ENCODE measurements around the gene ORC2. TPM values are rescaled to one million over a fixed set of nuclear protein-coding genes. Genes with fewer than 3 reads are reported as not detected.
A peak's percentile ranks its signal among the peaks of the same experiment; 100 is the strongest.

ORC2 gene
- total and polyA plus RNA-seq, 2 experiments from 2014 or later: 8.8 to 14.9 TPM

DNA sequence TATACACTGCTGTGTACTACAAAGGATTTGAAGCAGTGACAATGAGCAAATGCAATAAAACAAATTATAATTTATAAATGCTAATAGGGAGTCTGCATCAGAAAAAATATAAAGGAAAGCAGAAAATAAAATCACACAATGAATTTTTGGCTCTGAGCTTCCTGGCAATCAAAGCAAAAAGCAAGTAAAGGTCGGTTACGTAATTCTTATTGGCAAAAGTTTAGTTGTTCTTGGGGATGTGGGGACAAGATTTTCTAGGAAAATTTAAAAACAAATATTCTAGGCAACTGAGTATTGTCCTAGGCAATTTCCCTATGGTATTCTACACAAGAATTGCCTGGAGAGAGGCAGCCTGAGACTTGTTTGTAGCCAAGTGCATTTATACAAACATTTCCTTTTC lies 1.8 kb downstream of the ORC2 start:
- Histone ChIP-seq H3K27me3 (no peaks in the 10 kb centered on the region), H3K27ac (peak overlapping the region; percentile 84), H3K36me3 (peaks cover 9% of the 10 kb centered on the region), H3K4me3 (no peak overlapping the region), H3K4me1 (ENCODE audit: low read depth) (peaks cover 11% of the 10 kb centered on the region), H3K9me3 (ENCODE audit: low read depth) (no peaks in the 10 kb centered on the region)
- TF ChIP-seq, protein P1, sequence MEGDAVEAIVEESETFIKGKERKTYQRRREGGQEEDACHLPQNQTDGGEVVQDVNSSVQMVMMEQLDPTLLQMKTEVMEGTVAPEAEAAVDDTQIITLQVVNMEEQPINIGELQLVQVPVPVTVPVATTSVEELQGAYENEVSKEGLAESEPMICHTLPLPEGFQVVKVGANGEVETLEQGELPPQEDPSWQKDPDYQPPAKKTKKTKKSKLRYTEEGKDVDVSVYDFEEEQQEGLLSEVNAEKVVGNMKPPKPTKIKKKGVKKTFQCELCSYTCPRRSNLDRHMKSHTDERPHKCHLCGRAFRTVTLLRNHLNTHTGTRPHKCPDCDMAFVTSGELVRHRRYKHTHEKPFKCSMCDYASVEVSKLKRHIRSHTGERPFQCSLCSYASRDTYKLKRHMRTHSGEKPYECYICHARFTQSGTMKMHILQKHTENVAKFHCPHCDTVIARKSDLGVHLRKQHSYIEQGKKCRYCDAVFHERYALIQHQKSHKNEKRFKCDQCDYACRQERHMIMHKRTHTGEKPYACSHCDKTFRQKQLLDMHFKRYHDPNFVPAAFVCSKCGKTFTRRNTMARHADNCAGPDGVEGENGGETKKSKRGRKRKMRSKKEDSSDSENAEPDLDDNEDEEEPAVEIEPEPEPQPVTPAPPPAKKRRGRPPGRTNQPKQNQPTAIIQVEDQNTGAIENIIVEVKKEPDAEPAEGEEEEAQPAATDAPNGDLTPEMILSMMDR (IDR thresholded peaks at IDR 0.05; ENCODE audit: low read depth, low read length): no peak
- peak in 1 of 2 donors; percentile 21 for DNase-seq (ENCODE audit: low read depth in 1 of 2, low spot score in 1 of 2)

DNA sequence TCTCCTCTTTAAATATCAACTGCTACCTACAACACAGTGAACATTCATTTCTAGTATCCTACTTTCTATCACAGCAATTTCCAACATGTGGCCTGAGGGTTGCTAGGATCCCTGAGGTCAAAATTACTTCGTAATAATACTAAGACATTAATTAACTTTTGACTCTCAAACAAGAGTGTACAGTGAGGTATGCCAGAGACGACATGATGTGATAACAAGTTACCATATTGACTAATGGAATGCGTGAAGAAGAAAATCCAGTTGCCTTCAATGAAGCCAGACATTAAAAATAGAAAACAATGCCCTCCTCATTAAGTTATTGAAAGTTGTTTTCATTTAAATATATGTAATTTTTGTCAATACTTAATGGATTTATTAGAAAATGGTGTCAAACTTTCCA lies 13.1 kb downstream of the ORC2 start:
- H3K27me3 ChIP-seq: no peaks in the 10 kb centered on the region
- H3K9me3 ChIP-seq (ENCODE audit: low read depth): no peaks in the 10 kb centered on the region
- no peak overlapping the region for H3K4me3 ChIP-seq
- peak overlapping the region; percentile 21 for H3K27ac ChIP-seq
- peaks cover 5% of the 10 kb centered on the region for H3K4me1 ChIP-seq (ENCODE audit: low read depth)
- TF ChIP-seq, protein P1 (IDR thresholded peaks at IDR 0.05; ENCODE audit: low read depth, low read length): no peak
- DNase-seq (ENCODE audit: low read depth in 1 of 2, low spot score in 1 of 2): no peak
- H3K36me3 ChIP-seq: peaks cover 51% of the 10 kb centered on the region

DNA sequence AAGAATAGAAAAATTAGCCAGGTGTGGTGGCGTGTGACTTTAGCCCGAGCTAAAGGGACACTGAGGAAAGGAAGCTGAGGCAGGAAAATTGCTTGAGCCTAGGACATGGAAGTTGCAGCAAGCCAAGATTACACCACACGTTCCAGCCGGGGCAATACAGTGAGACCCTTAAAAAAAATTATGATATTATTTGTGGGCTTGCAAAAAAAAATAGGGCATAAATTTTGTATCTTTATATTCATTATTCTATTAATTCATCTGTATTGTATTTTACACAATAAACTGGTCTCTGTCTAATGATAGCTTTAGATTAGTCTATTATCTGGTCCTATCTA lies 18.1 kb downstream of the ORC2 start:
- TF ChIP-seq, protein P1 (IDR thresholded peaks at IDR 0.05; ENCODE audit: low read depth, low read length): no peak
- H3K9me3 ChIP-seq (ENCODE audit: low read depth): no peaks in the 10 kb centered on the region
- no peak overlapping the region for H3K27ac ChIP-seq
- no peak overlapping the region for H3K4me3 ChIP-seq
- no peaks in the 10 kb centered on the region for H3K4me1 ChIP-seq (ENCODE audit: low read depth)
- DNase-seq (ENCODE audit: low read depth in 1 of 2, low spot score in 1 of 2): no peak
- no peaks in the 10 kb centered on the region for H3K27me3 ChIP-seq
- H3K36me3 ChIP-seq: peaks cover 45% of the 10 kb centered on the region

DNA sequence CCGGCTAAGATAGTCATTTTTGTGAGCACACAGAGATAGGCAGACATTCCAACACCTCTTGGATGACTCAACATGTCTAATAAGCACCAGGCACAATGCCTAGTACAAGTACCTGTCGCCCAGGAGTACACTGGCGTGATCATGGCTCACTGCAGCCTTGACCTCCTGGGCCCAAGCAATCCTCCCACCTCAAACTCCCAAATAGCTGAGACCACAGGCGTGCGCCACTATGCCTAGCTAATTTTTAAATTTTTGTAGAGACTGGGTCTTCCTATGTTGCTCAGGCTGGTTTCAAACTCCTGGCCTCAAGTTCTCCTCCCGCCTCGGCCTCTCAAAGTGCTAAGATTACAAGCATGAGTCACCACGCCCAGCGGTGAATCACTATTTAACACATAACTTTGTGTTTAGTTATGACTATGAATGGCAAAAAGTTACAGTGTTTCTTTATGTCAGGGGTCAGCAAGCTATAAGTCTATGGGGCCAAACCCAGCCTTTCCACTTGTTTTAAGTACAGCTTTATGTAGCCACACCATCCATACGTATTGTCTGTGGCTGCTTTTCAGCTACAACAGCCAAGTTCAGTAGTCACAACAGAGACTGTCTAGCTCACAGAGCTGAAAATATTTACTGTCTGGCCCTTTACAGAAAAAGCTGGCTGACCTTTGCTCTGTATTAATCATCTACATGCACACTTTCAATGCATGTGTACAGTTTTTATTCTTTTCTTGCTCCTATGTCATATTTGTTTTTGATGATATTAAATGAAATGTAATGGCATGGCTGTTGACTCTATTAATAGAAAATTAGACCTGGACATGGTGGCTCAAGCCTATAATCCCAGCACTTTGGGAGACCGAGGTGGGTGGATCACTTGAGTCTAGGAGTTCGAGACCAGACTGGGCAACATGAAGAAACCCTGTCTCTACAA lies 18.7 kb downstream of the ORC2 start:
- peaks cover 51% of the 10 kb centered on the region for H3K36me3 ChIP-seq
- no peaks in the 10 kb centered on the region for H3K9me3 ChIP-seq (ENCODE audit: low read depth)
- no peak overlapping the region for H3K4me3 ChIP-seq
- no peak overlapping the region for H3K27ac ChIP-seq
- peak in 1 of 2 donors; percentile 84 for DNase-seq (ENCODE audit: low read depth in 1 of 2, low spot score in 1 of 2)
- TF ChIP-seq, protein P1 (IDR thresholded peaks at IDR 0.05; ENCODE audit: low read depth, low read length): no peak
- H3K4me1 ChIP-seq (ENCODE audit: low read depth): no peaks in the 10 kb centered on the region
- no peaks in the 10 kb centered on the region for H3K27me3 ChIP-seq

DNA sequence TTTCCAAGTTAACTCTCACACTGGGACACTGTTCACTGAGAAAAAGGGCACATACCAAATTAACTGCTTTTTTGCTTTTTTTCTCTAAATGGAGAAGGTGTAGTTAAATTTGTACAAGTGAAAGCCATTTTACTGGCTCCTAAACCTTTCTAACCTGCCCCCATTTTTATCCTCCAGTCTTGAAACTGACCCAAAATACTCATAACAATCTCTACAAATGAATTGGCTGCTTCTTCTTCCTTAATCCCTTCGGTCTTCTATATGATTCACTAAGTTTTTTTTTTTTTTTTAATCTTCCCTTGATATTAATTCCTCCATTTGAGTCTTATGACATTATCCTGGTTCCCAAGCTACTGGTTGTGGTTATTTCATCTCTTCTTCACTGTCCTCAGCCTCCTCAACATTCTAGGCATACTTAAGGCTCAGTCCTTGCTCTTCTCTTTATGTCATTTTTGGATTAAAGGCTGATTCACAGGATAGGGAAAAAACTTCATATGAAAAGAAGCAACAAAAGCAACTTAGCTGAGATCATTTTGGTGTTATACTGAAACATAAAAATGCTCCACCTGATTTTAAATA lies 19.8 kb downstream of the ORC2 start:
- TF ChIP-seq, protein P1 (IDR thresholded peaks at IDR 0.05; ENCODE audit: low read depth, low read length): no peak
- DNase-seq (ENCODE audit: low read depth in 1 of 2, low spot score in 1 of 2): no peak
- no peaks in the 10 kb centered on the region for H3K27me3 ChIP-seq
- no peaks in the 10 kb centered on the region for H3K9me3 ChIP-seq (ENCODE audit: low read depth)
- peaks cover 58% of the 10 kb centered on the region for H3K36me3 ChIP-seq
- H3K4me3 ChIP-seq: no peak overlapping the region
- H3K4me1 ChIP-seq (ENCODE audit: low read depth): no peaks in the 10 kb centered on the region
- no peak overlapping the region for H3K27ac ChIP-seq
